GM19238 (cell line): ENCODE data around the gene KCNK4.

ENCODE experiments used
- DNase-seq: peaks from one replicate; pipeline ENCODE4 v3.0.0; 2011; ENCODE audit warnings: low spot score; ENCODE audit not compliant: insufficient read length

Gene KCNK4

GRCh38 chr11:64289002-64289564 lies 2.0 kb upstream of the KCNK4 start:
- DNase-seq = no peak

GRCh38 chr11:64290352-64291261 lies 495 bp upstream of the KCNK4 start:
- DNase-seq = no peak

GRCh38 chr11:64291752-64292459 lies 804 bp downstream of the KCNK4 start:
- DNase-seq = no peak

GRCh38 chr11:64292460-64293254 lies 1.6 kb downstream of the KCNK4 start:
- DNase-seq = no peak

GRCh38 chr11:64294774-64295173 lies 3.7 kb downstream of the KCNK4 start:
- DNase-seq = no peak

- DNase-seq = no peak
Observed at GRCh38 chr11:64295760-64296159, 4.7 kb downstream of the KCNK4 start.

- no peak for DNase-seq
Observed at GRCh38 chr11:64296236-64296635, 5.1 kb downstream of the KCNK4 start.

- DNase-seq = no peak
Observed at GRCh38 chr11:64296830-64297698, 6.0 kb downstream of the KCNK4 start.

GRCh38 chr11:64297699-64298358 lies 6.7 kb downstream of the KCNK4 start:
- no peak for DNase-seq

GRCh38 chr11:64298966-64299846 lies 8.1 kb downstream of the KCNK4 start:
- no peak for DNase-seq

- DNase-seq = no peak
Observed at GRCh38 chr11:64299847-64300648, 8.9 kb downstream of the KCNK4 start, which contains the start of gene CATSPERZ. TSS of gene CATSPERZ (plus strand) at chr11:64300358. CDS start at chr11:64300411, 53 bp downstream.

GRCh38 chr11:64303109-64304031 lies 12.3 kb downstream of the KCNK4 start:
- DNase-seq = no peak

- DNase-seq = no peak
Observed at GRCh38 chr11:64304032-64304315, 12.9 kb downstream of the KCNK4 start.

- peak; percentile 93 for DNase-seq
Observed at GRCh38 chr11:64304316-64305072, 13.4 kb downstream of the KCNK4 start.

GRCh38 chr11:64305075-64305690 lies 14.1 kb downstream of the KCNK4 start, which contains the start of gene ESRRA:
TSS of gene ESRRA (plus strand) at chr11:64305524. CDS start at chr11:64307180, 1,656 bp downstream.
- peak; percentile 98 for DNase-seq
